ENCODE results near the gene FXYD6.
"Not testable (repeated sequence)": the region's sequence is repeated elsewhere in the genome, so short reads cannot be mapped to it uniquely, and the experiment has no call there.

FXYD6 gene, protein sequence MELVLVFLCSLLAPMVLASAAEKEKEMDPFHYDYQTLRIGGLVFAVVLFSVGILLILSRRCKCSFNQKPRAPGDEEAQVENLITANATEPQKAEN

DNA sequence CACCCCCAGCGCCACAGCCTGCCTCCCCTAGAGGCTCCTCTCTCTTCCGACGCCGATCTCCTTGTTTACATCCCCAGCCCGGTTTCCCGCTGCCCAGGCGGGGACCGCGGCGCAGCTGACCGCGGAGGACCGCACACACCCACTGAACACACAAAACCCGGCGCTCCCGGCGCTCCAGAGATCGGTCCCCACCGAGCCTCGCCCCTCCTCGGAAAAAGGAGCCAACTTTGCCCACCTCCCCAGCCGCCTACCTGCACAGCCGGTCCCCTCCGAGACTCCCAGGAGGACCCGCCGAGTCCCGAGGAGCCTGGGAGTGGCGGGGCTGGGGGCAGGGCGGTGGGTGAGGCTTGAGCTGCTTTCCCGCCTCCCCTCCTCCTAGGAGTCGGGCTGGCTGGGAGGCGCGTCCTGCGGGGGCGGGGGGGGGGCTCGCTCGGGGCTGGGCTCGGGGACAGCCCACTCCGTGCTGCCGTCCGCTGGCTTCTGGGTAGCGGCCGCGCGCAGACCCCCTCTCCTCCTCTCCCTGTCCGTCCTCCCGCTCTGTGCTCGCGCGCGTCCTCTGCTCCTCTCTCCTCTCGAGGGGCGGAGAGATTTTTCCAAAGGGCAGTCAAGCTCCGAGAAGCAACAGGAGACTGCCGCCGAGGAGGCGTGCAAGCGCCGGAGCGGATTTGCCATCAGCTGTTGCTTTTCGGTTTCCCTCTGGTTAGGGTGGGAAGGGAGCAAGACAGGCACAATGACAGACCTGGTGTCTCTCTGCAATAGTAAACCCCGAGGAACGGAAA is at the start of gene FXYD6:
Gene FXYD6 (minus strand): TSS at position 318 of the 779 bp plus-strand sequence. CDS start 33,882 bp downstream, outside the sequence.
- no peak for DNase-seq (ENCODE audit: low read depth in 2 of 3, low spot score in 1 of 3)

DNA sequence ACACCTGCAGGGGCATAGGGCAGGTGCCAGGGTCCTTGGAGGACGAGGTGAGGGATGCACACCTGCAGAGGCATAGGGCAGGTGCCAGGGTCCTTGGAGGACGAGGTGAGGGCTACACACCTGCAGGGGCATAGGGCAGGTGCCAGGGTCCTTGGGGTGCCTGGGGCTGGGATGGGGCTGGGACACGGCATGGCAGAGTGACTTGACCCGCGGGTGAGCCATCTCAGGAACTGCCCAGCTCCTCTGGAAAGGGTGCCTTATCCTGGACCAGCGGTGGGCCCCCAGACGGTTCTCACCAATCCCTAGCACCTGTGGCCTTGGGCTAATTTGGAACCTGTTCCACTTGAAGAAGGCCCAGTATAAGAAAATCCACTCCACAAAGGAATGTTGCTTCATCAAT is 49.7 kb upstream of the FXYD6 start:
- DNase-seq (ENCODE audit: low read depth in 2 of 3, low spot score in 1 of 3): not testable (repeated sequence)

GRCh38 chr11:117925198-117925925 is 48.9 kb upstream of the FXYD6 start:
- no peak for DNase-seq (ENCODE audit: low read depth in 2 of 3, low spot score in 1 of 3)

GRCh38 chr11:117924631-117925170 is 48.2 kb upstream of the FXYD6 start:
- no peak for DNase-seq (ENCODE audit: low read depth in 2 of 3, low spot score in 1 of 3)

- no peak for DNase-seq (ENCODE audit: low read depth in 2 of 3, low spot score in 1 of 3)
Observed at GRCh38 chr11:117923773-117924172, 47.3 kb upstream of the FXYD6 start.

DNA sequence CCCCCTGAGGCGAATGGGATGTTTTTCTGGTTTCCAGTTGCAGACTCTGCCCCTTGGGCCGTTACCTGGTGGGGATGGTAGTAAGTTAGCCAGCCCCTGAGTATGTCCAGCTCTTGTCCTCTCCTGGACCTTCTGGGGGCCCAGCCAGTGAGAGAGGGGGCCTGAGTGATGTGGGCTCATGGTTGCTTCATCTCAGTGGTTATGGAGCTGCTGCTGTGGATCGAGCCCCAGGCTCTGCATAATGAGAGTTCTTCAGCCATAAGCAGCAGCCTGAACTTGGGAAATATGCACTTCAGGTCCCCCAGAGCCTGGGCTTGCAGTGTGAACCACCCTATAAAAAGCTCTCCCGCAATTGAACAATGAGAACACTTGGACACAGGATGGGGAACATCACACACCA is 46.8 kb upstream of the FXYD6 start:
- DNase-seq (ENCODE audit: low read depth in 2 of 3, low spot score in 1 of 3): no peak

DNA sequence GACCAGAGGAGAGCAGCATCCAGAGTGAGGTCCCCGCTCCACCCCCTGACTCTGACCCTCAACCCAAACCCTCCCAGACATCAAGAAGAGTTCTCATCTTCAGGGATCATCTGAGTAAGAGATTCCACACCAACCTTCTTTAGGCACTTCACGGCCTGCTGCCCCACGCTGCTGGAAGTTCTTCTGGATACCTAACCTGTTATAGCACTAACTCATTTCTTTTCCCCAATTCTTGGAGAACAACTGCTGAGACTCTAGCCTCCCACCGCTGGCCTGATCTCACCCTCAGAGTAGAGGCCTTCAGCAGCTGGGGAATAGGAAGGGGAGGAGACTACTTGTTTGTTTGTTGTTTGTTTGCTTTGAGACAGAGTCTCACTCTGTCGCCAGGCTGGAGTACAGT is 45.4 kb upstream of the FXYD6 start:
- DNase-seq (ENCODE audit: low read depth in 2 of 3, low spot score in 1 of 3): no peak

DNA sequence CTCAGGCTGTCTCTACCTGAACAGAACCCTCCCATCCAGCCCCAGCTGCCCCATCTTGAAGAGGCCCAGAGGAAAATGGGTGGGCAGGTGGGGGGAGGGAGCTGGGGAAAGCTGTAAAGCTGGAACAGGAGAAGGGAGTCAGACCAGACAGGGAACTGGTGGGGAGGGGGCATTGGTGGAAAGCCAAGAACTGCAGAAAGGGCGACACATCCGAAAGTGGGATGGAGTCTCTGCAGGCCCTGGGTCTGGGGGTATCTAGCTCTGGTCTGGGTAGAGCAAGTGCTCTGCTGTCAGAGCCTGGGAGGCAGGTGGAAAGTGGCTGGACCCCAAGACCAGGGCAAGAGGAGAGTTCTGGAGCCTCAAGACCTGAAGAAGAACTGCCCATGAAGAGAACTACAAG is 45.0 kb upstream of the FXYD6 start:
- DNase-seq (ENCODE audit: low read depth in 2 of 3, low spot score in 1 of 3): no peak

- DNase-seq (ENCODE audit: low read depth in 2 of 3, low spot score in 1 of 3): no peak
Observed at GRCh38 chr11:117919781-117920221, 43.3 kb upstream of the FXYD6 start.

GRCh38 chr11:117919341-117919740 is 42.9 kb upstream of the FXYD6 start:
- no peak for DNase-seq (ENCODE audit: low read depth in 2 of 3, low spot score in 1 of 3)

GRCh38 chr11:117918366-117919255 is 42.2 kb upstream of the FXYD6 start:
- DNase-seq (ENCODE audit: low read depth in 2 of 3, low spot score in 1 of 3): no peak

GRCh38 chr11:117917591-117918151 is 41.2 kb upstream of the FXYD6 start:
- no peak for DNase-seq (ENCODE audit: low read depth in 2 of 3, low spot score in 1 of 3)

DNA sequence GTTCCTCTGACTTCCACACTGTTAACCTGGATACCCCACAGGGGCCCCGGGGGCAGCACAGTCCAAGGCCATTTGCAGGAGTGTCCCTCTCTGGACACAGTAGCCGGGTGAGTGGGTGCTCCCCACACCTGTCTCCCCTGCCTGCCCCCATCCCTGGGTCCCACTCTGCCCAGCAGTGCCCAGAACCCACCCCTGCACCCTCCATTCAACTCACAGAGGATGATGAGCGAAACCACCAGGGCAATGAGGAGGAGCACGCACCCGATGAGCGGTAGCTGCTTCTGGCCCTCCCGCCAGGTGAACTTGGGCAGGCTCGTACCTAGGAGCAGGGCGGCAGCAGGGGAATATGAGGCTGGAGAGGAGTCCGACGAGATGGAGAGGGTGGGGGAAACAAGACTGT is 40.5 kb upstream of the FXYD6 start:
- no peak for DNase-seq (ENCODE audit: low read depth in 2 of 3, low spot score in 1 of 3)

DNA sequence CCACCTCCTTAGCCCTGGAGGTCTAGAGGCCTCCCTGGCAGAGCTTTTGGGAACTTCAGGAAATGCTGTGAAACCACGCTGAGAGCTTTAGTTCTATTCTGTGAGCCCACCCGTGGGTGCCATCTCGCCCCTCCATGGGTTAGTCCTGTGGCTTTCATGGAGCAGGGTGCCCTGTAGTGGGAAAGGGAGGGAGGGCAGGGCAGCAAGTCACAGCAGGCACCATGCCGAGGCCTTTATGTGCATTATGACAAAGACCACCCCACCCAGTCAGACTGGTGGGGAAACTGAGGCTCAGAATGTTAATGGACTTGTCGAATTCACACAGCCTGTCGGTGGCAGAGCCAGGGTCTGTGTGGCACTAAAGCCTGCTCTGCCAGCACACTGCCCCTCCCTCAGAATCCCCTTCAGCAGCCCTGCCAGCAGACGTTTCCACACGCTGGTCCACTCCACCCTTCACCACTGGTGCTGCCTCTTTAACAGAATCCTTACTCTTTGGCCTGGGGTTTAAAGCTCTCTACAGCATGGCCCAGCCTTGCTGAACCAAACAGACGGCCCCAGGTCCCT is 39.3 kb upstream of the FXYD6 start:
- DNase-seq (ENCODE audit: low read depth in 2 of 3, low spot score in 1 of 3): no peak

DNA sequence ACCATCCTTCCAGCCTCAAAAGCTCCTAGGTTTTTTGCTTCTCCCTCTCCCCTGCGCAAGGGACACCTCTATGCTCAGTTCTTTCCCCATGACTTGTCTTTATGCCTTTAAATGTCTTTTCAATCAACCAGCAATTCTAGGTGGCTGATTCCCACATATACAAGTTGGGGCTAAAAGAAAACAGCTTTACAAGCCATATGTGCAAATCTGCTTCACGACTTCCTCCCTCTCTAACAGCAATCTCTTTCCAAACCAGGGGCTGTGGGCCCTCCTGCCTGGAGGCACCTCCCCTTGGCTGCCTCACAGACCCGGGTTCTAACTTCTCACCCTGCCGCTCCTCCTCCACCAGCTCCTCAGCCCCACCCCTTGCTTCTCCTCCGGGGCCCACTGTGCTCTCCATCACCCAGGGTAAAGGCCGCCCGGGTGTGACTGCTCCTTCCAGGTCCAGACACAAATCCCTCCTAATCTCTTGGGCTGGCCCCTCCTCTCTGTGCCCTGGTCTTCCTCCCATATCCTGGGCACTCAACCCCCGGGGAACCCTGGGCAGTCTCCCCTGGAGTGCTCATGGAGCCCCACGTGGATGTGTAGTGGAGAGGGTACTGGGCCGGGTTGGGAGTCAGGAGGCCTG is 38.6 kb upstream of the FXYD6 start:
- no peak for DNase-seq (ENCODE audit: low read depth in 2 of 3, low spot score in 1 of 3)

- DNase-seq (ENCODE audit: low read depth in 2 of 3, low spot score in 1 of 3): no peak
Observed at GRCh38 chr11:117914398-117914761, 37.9 kb upstream of the FXYD6 start.

- no peak for DNase-seq (ENCODE audit: low read depth in 2 of 3, low spot score in 1 of 3)
Observed at GRCh38 chr11:117913736-117914397, 37.4 kb upstream of the FXYD6 start.

- DNase-seq (ENCODE audit: low read depth in 2 of 3, low spot score in 1 of 3): no peak
Observed at GRCh38 chr11:117912497-117912896, 36.0 kb upstream of the FXYD6 start.

GRCh38 chr11:117911694-117912093 is 35.2 kb upstream of the FXYD6 start:
- no peak for DNase-seq (ENCODE audit: low read depth in 2 of 3, low spot score in 1 of 3)

Data from stimulated activated CD4-positive, alpha-beta T cell treated with anti-CD3 and anti-CD28 coated beads, Interleukin-12 subunit alpha, Interleukin-12 subunit beta, amount 100 ng/mL, for 48 hours (primary cell).